Prostate gland (tissue), 2 donors: ENCODE data around the gene BRD2.

Experiments
- CTCF ChIP-seq, 4 experiments: fragments of 200-600 bp in 2 of 4; fragments of 450-650 bp in 2 of 4; sonication (generic) in 2 of 4; IDR thresholded peaks; 1 replicate in 3 of 4; 2 replicates in 1 of 4; pipeline ENCODE4 v1.5.1; 2016 to 2019; ENCODE audit warnings: antibody characterized with exemption in 4 of 4, mild to moderate bottlenecking in 2 of 4, moderate library complexity in 2 of 4
- POLR2A ChIP-seq: fragments of 450-650 bp; IDR thresholded peaks from one replicate; pipeline ENCODE4 v1.6.1; 2016; ENCODE audit warnings: antibody characterized with exemption, mild to moderate bottlenecking

- TF ChIP-seq CTCF (IDR thresholded peaks at IDR 0.05) (no peak), POLR2A (no peak)
These were observed 11.5 kb downstream of the BRD2 start for GRCh38 chr6:32979720-32980487.
